ENCODE measurements around the gene GFPT1.

GFPT1 gene

DNA sequence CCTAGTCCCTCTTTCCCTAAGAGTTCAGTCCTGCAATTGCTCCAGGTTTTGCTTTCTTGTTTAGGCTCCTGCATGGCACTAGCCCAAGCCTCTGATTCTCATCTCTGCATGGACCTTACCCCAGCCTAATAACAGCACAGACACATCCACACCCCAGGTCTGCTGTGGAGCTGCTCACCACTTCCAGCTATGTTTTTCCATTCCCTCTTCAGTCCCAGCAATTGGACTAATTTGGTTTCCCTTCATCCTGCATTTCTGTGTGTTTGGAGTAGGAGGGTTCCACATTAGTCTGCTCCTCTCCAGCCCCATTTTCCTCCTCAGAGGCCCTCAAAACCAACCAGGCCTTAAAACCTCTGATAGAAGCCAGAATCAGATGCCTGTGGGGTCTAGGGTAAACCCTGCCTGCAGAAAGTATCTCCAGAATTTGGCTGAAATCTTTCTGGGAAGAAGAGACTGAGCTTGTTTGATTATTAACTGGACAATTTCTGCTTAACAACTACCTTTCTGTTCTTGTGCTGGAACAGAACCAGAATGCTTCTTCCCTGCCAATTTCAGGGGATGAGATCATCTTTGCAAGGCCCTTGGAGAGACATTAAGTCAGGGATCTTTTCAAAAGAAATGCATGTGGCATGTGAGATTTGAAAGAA, 95.9 kb downstream of the GFPT1 start:
- DNase-seq (ENCODE audit: low spot score) = no peak

DNA sequence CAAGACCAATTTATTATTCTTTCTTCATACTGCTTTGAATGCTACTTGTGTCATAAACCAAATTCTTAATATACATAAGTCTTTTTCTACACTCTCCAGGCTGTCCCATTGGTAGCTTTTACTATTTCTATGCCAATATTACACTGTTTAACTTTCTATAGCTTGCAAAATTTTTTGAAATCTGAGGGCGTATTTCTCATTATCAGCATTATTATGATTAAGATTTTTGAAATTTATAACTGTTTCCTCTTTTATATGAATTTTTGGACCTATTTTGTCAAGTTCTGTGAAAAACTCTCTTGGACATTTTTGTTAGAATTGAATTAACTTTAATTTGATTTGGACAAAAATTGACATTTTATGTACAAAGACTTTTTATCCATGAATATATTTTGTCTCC, 98.6 kb downstream of the GFPT1 start:
- DNase-seq (ENCODE audit: low spot score) = no peak

DNA sequence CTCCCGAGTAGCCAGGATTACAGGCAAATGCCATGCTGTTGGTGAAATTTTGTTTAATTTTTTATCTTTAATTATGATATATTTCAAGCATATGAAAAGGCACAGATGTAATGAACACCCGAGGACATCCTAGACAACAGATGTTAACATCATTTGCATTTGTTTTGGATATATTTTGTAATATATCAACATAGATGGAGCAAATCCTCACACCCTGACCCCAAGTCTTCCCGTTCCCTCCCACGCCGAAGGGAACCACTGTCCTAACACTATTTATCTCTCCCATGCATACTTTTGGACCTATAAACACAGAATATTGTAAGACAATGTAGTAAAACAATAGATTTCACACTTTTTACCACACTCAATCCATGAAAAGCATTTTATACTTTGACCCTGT, 99.5 kb downstream of the GFPT1 start:
- DNase-seq (ENCODE audit: low spot score) = no peak

DNA sequence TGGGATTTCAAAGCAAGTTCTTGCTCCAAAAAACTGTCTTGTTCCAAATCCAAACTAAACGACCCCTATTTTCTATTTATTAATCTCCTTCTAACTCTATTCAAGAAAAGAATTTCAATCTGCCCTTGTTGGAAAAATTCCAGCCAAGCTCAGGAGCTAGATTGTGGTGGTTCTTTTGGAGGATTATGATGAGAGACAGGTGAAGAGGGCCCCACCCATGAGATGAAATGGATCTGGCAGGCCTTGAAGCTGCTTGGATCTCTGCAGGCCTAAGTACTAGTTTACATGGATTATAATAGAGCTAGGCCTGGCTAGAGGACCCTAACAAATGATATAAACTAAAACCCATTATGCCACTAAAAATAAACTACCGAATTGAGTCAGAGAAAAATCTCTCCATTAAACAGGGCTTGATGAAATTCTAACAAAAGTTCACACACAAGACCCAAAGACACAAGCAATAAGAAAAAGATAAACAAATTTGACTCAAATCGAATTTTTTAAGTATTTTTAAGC, 101.6 kb downstream of the GFPT1 start:
- DNase-seq (ENCODE audit: low spot score) = no peak

DNA sequence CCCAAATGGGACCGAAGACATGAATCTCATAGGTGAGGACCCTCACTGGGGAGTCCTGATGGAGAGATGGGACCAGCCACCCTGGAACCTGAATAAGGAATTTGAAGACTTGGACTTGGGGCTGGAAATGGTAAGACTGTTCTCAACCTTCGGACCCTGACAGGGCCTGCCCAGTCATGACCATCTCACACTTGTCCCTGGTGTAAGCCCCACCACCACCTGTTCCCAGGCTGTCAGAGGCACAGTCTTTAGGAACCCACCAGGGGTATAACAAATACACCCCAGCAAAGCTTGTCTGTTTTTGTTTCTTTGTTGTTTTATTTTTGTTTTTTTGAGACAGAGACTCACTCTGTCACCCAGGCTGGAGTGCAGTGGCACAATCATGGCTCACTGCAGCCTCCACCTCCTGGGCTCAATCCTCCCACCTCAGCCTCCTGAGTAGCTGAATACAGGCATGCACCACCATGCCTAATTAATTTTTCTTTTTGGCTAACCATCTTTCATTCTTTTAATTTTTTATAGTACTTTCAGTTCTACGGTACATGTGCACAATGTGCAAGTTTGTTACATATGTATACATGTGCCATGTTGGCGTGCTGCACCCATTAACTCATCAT, 106.1 kb downstream of the GFPT1 start:
- DNase-seq (ENCODE audit: low spot score) = no peak

DNA sequence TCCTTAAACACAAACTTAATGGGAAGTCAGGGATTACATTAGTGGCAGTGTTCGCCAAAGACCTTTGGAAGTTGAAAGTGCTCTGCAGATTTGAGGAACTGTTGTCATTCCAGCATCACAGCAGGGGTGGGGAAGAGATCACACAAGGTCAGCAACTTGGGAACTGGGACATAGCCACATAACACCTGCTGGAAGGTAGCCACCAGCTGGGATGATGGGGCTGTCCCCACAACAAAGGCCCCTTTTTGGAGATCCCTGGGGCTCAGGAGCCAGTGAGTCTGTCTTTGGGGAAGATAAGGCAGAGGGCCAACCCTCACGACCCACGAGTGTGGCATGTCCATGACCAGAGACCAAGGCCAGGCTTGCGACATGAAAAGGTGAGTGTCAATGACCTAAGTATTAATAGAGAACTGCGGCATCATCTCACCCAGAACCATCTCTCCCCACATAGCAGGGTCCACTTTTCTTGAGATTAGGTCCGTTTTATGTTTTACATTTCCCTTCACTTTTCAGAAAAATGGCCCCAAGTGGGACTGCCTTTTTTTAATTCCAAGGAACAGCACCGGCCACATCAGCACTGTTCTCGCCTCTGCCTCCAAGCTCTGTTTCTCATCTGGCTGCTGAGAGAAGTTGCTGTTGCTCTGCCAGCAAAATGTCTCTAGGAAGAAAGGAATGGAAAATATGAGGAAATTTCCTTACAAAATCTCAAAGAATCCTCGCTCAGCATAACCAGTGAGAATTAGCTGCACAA, 106.9 kb downstream of the GFPT1 start:
- no peak for DNase-seq (ENCODE audit: low spot score)

DNA sequence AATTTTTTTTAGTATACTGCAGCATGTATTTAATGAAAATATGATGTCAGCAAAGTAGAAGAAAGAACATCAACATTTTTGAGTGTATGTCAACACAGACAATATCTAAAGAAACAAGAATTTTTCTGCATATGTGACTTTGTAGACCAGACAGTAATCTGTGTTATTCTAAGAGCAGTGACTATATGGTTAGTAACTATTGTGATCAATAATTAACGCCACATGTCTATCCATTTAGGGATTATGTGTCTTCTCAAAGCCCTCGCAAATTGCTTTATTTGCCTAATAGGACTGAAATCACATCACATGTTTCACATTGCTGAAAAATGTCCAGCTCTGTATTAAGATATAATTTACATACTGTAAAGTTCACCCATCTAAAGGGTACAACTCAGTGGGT, 107.8 kb downstream of the GFPT1 start:
- DNase-seq (ENCODE audit: low spot score) = no peak

DNA sequence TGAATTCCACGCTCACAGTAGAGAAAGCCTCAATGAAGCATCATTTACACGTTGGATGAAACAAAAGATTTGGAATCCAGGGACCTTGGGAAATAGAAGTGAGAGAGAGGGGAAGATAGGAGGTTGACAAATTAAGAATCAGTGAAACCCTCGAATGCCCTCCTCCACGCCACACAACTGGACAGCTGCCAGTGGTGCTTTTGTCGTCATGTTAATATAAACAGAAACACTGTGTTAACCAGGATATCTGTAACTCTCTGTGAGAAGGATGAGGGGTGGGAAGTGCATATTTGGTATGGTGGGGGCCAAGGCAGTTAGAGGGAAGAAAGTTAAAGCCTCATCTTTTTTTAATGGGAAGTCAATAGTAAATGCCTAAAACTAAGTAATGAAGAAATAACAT, 108.7 kb downstream of the GFPT1 start:
- DNase-seq (ENCODE audit: low spot score) = no peak

DNA sequence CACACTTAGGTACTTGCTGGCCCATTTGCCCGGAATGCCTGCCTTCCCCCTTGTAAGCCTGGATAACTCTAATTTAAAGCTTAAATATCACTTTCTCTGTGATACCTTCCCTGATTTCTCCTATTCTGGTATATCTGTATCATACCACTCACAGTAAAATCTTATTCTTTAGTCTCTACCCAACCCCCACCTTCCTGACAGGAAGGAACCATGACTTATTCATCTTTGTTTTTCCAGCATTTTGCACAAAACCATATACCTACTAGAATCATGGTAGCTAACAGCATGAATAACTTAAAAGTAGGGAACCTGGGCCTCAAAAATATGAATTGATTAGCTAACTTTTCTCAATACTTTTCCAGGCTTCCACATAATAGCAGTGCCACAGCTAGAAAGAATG, 111.5 kb downstream of the GFPT1 start:
- DNase-seq (ENCODE audit: low spot score) = no peak

DNA sequence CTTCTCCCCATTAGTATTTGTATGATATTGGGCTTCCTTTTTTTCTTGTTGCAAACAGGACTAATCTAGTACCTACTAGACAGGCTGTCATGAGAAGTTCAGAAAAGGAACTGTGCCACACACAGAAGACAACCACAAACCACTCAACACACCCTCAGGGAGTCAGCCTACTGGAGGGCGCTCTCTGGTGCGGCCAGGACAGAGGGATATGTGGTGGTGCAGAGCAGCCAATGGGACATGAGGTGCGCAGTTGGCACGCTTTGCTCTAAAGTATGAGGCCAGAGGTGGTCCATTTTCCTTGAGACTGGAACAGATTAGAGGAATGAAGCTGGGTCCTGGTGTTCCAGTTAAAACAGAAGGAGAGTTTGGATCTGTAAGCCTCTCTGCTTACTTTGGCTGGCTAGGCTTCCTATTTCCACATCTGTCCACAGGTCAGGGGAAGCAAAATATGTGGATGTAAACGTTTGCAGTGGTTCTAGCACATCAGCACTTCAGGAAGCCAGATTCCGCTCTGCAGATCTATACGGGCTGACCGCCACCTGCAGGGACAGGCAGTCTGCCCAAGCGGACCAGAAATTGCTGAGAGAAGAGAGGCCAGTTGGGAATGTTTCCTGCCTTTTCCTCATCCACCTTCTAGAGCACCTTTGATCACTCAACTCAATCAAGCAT, 114.1 kb downstream of the GFPT1 start:
- DNase-seq (ENCODE audit: low spot score) = no peak

DNA sequence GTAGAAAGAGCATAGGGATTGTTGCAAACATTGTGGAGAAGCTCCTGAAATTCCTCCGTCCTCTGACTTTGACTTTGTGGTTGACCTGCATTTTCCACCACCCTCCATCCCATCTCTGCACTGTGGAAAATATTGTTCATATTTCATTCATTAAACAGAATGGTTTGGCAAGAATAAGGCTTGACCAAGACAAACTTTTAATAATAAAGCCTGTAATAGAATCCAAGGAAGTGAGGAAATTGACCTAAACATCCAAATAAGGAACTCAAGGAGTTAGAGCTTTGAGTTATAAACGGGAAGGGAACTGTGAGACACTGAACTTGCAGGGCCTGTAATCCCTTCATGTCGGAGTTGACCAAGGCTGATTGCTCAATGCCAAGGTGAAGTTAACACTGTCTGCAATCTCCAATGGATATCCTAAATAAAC, 115.2 kb downstream of the GFPT1 start:
- no peak for DNase-seq (ENCODE audit: low spot score)

Measured in hematopoietic multipotent progenitor cell treated with erythropoietin and hydrocortisone succinate and interleukin-3 and kit ligand, for 17 days (in vitro differentiated cells).